ENCODE data around the gene WNT9A.

DNA sequence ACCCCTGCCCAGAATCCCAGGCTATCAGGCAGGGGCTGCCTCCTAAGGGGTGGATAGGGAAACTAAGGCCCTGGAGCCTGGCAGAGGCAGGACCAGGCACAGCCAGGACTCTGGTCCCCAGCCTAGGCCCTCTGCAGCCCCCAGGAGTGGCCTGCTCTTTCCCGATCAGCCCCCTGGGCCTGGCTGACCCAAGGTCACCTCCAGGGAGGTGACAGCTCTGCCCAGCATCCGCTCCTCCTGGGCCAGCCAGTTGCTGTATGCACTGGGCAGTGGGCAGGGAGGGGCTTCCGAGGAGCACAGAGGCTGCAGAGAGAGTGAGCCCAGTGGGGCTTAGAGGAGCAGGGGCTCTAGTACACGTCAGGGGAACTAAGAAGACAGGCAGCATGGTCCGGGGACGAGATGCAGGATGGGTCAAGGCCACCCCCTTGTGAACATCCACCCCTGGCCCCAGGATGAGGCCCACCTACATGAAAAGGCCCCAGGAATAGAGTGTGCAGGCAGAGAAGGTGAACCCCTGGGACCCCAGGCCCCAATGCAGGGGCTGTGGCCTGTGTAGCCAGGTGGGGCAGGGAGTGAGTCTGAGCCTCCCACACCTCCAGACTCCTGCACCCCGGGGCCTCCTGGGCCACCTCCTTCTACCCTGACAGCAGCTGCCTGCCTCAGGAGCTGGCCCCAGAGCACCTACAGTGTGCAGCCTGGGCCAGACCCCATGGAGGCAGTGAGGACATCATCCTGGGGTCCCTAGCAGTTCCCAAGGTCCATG, 32.8 kb downstream of the WNT9A start:
- TF ChIP-seq, protein P1, sequence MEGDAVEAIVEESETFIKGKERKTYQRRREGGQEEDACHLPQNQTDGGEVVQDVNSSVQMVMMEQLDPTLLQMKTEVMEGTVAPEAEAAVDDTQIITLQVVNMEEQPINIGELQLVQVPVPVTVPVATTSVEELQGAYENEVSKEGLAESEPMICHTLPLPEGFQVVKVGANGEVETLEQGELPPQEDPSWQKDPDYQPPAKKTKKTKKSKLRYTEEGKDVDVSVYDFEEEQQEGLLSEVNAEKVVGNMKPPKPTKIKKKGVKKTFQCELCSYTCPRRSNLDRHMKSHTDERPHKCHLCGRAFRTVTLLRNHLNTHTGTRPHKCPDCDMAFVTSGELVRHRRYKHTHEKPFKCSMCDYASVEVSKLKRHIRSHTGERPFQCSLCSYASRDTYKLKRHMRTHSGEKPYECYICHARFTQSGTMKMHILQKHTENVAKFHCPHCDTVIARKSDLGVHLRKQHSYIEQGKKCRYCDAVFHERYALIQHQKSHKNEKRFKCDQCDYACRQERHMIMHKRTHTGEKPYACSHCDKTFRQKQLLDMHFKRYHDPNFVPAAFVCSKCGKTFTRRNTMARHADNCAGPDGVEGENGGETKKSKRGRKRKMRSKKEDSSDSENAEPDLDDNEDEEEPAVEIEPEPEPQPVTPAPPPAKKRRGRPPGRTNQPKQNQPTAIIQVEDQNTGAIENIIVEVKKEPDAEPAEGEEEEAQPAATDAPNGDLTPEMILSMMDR (conservative IDR thresholded peaks at IDR 0.05; ENCODE audit: low read depth, low read length), result no peak
- TF ChIP-seq, protein P2, sequence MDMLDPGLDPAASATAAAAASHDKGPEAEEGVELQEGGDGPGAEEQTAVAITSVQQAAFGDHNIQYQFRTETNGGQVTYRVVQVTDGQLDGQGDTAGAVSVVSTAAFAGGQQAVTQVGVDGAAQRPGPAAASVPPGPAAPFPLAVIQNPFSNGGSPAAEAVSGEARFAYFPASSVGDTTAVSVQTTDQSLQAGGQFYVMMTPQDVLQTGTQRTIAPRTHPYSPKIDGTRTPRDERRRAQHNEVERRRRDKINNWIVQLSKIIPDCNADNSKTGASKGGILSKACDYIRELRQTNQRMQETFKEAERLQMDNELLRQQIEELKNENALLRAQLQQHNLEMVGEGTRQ (IDR thresholded peaks at IDR 0.05; ENCODE audit: low read depth, low read length), result no peak
- TF ChIP-seq, protein P3, sequence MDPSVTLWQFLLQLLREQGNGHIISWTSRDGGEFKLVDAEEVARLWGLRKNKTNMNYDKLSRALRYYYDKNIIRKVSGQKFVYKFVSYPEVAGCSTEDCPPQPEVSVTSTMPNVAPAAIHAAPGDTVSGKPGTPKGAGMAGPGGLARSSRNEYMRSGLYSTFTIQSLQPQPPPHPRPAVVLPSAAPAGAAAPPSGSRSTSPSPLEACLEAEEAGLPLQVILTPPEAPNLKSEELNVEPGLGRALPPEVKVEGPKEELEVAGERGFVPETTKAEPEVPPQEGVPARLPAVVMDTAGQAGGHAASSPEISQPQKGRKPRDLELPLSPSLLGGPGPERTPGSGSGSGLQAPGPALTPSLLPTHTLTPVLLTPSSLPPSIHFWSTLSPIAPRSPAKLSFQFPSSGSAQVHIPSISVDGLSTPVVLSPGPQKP (IDR thresholded peaks at IDR 0.05; ENCODE audit: borderline replicate concordance, low read depth, low read length), result no peak
- TF ChIP-seq POLR2A (IDR thresholded peaks at IDR 0.05; ENCODE audit: low read depth, low read length) (no peak), CEBPB (IDR thresholded peaks at IDR 0.05; ENCODE audit: low read depth, low read length) (no peak), BHLHE40 (IDR thresholded peaks at IDR 0.05; ENCODE audit: low read depth, low read length) (no peak), RAD21 (IDR thresholded peaks at IDR 0.05; ENCODE audit: low read length) (no peak), NFE2L2 (IDR thresholded peaks at IDR 0.05; ENCODE audit: low read depth, low read length) (no peak), MAZ (IDR thresholded peaks at IDR 0.05; ENCODE audit: borderline replicate concordance, low read depth, low read length) (no peak), MAFK (IDR thresholded peaks at IDR 0.05; ENCODE audit: low read depth, low read length) (no peak), SMC3 (IDR thresholded peaks at IDR 0.05; ENCODE audit: low read depth, low read length) (no peak)
